ENCODE results near the gene PNKD.

Gene PNKD

DNA sequence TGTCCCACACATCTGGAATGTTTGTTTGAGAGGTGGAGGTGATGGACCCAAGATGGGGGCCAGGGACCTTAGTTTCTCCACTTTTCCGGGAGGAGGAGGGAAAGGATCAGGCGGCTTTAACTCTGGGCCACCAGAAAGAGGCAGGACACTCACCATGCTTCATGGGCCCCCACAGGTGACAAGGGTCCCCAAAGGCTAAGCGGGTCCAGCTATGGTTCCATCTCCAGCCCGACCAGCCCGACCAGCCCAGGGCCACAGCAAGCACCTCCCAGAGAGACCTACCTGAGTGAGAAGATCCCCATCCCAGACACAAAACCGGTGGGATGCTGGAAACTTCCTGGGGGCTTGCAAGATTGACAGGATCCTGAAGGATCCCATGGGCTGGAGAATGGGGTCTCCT lies 112.5 kb downstream of the PNKD start:
- TF ChIP-seq, protein P1, sequence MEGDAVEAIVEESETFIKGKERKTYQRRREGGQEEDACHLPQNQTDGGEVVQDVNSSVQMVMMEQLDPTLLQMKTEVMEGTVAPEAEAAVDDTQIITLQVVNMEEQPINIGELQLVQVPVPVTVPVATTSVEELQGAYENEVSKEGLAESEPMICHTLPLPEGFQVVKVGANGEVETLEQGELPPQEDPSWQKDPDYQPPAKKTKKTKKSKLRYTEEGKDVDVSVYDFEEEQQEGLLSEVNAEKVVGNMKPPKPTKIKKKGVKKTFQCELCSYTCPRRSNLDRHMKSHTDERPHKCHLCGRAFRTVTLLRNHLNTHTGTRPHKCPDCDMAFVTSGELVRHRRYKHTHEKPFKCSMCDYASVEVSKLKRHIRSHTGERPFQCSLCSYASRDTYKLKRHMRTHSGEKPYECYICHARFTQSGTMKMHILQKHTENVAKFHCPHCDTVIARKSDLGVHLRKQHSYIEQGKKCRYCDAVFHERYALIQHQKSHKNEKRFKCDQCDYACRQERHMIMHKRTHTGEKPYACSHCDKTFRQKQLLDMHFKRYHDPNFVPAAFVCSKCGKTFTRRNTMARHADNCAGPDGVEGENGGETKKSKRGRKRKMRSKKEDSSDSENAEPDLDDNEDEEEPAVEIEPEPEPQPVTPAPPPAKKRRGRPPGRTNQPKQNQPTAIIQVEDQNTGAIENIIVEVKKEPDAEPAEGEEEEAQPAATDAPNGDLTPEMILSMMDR (conservative IDR thresholded peaks at IDR 0.05; ENCODE audit: control insufficient read depth, insufficient read depth, low read depth, low read length) = no peak
- no peak overlapping the region for H3K4me3 ChIP-seq (ENCODE audit: control insufficient read depth, low read depth, low read length)

DNA sequence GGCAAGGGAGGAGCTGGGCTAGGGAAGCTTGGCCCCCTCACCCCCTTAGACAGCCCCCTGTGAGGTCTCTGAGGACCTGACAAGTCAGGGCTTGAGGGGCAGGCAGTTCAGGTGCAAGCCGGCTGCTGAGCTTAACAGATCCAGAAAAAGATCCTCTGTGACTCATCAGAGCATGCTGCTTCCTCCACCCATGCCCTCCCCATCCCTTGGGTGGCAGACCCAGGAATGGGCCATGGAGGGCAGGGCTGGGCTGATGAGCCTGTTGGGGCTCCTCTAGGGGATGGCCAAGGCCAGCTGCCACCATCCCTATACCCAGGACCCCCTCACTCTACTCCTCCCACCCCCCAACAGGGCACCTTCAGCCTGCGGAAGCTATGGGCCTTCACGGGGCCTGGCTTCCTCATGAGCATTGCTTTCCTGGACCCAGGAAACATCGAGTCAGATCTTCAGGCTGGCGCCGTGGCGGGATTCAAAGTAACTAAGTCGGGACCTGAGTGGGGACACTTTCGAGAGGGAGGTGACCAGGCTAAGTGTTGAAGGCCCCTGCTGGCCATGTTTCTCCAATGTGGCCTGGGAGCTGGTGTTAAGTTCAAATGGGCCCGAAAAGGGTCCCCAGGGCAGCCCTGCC lies 113.7 kb downstream of the PNKD start:
- H3K4me3 ChIP-seq (ENCODE audit: control insufficient read depth, low read depth, low read length) = no peak overlapping the region
- DNase-seq (ENCODE audit: low read depth) = no peak
- TF ChIP-seq, protein P1 (conservative IDR thresholded peaks at IDR 0.05; ENCODE audit: control insufficient read depth, insufficient read depth, low read depth, low read length) = no peak

More for the DNA sequence above, 112.5 kb downstream of the PNKD start:
- no peak for DNase-seq (ENCODE audit: low read depth)

DNA sequence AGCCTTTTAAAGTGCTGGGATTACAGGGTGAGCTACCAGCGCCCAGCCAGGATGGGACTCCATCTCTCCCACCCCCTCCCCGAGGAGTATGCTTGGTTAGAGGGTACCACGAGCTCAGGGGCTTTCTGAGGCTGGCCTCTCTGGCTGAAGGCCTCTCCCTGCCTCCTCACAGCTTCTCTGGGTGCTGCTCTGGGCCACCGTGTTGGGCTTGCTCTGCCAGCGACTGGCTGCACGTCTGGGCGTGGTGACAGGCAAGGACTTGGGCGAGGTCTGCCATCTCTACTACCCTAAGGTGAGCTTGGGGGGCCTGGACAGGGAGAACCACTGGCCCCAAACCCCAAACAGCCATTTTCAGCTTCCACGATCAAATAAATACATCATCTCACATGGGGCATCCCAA lies 114.7 kb downstream of the PNKD start:
- H3K4me3 ChIP-seq (ENCODE audit: control insufficient read depth, low read depth, low read length) = no peak overlapping the region
- TF ChIP-seq, protein P1 (conservative IDR thresholded peaks at IDR 0.05; ENCODE audit: control insufficient read depth, insufficient read depth, low read depth, low read length) = no peak
- DNase-seq (ENCODE audit: low read depth) = no peak

DNA sequence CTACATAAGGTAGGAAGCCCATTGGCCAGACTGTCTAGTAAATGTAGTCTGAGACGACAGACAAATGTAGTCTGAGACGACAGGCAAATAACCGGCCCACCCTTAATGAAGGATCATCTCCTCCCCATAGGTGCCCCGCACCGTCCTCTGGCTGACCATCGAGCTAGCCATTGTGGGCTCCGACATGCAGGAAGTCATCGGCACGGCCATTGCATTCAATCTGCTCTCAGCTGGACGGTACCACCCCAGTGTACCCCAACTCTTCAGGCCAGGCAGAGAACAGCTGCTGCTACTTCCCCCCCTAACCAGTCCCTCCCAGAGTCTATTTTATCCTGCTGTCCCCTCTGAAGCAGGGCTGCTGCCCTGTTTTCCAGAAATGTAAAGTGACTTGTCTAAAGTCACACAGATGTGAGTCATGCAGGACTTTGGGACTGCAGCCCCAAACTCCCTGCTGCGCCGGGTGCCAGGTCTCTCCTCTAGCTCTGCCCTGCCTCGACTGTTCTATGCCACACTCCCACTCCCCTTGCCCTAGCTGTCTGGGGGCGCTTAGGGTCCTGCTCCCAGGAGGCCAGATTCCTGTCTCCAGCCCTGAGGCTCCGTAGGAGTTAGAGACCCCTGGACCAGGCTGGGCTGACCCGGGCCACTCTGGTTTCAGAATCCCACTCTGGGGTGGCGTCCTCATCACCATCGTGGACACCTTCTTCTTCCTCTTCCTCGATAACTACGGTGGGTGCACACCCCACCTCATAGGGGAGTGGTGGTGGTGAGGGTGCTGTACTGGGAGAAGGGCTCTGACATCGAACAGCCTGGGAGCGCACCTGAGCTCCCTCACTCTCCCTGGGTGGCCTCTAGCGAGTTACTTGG lies 116.4 kb downstream of the PNKD start:
- TF ChIP-seq, protein P1 (conservative IDR thresholded peaks at IDR 0.05; ENCODE audit: control insufficient read depth, insufficient read depth, low read depth, low read length) = no peak
- DNase-seq (ENCODE audit: low read depth) = no peak
- H3K4me3 ChIP-seq (ENCODE audit: control insufficient read depth, low read depth, low read length) = no peak overlapping the region

DNA sequence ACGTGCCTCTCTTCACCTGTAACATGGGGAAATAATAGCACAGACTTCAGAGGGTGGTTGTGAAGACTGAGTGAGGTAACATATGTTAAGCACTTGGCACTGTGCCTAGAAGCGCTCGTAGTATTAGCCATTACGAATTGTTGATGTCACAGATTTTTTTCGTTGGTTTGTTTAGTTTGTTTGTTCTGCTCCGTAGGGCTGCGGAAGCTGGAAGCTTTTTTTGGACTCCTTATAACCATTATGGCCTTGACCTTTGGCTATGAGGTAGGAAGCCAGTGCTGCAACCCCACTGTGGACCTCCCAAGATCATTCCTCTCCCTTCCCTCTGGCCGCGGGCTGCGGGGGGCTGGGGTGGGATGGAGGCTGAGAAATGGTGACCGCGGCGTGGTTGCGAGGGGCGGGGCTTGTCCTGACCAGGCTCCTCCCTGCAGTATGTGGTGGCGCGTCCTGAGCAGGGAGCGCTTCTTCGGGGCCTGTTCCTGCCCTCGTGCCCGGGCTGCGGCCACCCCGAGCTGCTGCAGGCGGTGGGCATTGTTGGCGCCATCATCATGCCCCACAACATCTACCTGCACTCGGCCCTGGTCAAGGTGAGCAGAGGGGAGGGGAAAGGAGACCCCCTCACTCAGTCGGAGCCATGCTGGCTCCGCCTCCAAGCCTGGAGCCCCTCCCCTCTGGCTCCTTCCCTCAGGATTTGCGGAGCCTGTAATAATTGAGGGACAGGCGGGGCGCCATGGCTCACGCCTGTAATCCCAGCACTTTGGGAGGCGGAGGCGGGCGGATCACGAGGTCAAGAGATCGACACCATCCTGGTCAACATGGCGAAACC lies 117.3 kb downstream of the PNKD start:
- TF ChIP-seq, protein P1 (conservative IDR thresholded peaks at IDR 0.05; ENCODE audit: control insufficient read depth, insufficient read depth, low read depth, low read length) = no peak
- peak overlapping the region; percentile 27 for H3K4me3 ChIP-seq (ENCODE audit: control insufficient read depth, low read depth, low read length)
- DNase-seq (ENCODE audit: low read depth) = peak; percentile 77

DNA sequence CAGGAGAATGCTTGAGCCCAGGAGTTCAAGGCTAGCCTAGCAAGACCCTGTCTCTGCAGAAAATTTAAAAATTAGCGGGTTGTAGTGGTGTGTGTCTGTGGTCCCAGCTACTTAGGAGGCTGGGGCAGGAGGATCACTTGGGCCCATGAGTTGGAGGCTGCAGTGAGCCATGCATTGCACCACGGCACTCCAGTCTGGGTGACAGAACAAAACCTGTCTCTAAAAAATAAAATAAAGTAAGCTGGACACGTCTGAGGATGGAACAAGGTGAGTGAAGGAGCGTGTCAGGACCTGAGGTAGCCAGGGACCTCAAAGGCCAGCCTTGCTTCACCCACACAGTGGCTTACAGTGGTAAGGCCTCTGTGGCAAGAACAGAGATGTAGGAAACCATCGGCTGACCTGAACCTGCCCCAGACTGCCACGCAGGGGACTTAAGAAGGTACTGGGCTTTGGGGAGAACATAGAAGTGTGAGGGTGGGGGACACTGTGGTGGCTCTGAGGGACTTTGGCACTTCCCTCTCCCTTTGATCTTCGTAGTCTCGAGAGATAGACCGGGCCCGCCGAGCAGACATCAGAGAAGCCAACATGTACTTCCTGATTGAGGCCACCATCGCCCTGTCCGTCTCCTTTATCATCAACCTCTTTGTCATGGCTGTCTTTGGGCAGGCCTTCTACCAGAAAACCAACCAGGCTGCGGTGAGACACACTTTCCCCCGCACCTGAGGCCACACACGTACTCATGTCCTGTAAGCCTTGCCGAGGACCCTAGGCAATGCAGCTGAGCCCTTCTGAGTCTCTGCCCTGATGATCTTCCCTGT lies 119.2 kb downstream of the PNKD start:
- no peak for DNase-seq (ENCODE audit: low read depth)
- TF ChIP-seq, protein P1 (conservative IDR thresholded peaks at IDR 0.05; ENCODE audit: control insufficient read depth, insufficient read depth, low read depth, low read length) = no peak
- no peak overlapping the region for H3K4me3 ChIP-seq (ENCODE audit: control insufficient read depth, low read depth, low read length)
